Keratinocyte (primary cell): ENCODE results near the gene TCP11. TPM values are rescaled to one million over a fixed set of nuclear protein-coding genes. Genes with fewer than 3 reads are reported as not detected.

Experiments
- DNase-seq: peaks from one replicate; pipeline ENCODE4 v3.0.0-alpha.2; 2011; ENCODE audit warnings: low read depth, missing footprints, low spot score
- FAIRE-seq: peaks from 2 replicates; lab custom pipeline; 2011; peaks lifted over from hg19 to GRCh38; lab: Jason Lieb, UNC
- H2AFZ ChIP-seq: 2 replicates; pipeline ENCODE4 v1.6.0; 2012; ENCODE audit warnings: low read length, control low read depth, inconsistent platforms; ENCODE audit not compliant: control insufficient read depth
- H3K27ac ChIP-seq: 2 replicates; pipeline ENCODE4 v1.5.1; 2011; ENCODE audit warnings: low read length; ENCODE audit not compliant: control insufficient read depth, insufficient read depth
- H3K27me3 ChIP-seq: 3 replicates; pipeline ENCODE4 v1.6.0; 2011; ENCODE audit warnings: low read length; ENCODE audit not compliant: control insufficient read depth, insufficient read depth; ENCODE audit errors: extremely low read depth
- H3K36me3 ChIP-seq, 2 experiments: 2 replicates in 1 of 2; 3 replicates in 1 of 2; pipeline ENCODE4 v1.5.1; 2011; ENCODE audit warnings: low read length in 2 of 2, mild to moderate bottlenecking in 1 of 2; ENCODE audit not compliant: control insufficient read depth in 2 of 2, insufficient read depth in 2 of 2; ENCODE audit errors: extremely low read depth in 1 of 2
- H3K4me1 ChIP-seq: 3 replicates; pipeline ENCODE4 v1.5.1; 2011; ENCODE audit warnings: low read length; ENCODE audit not compliant: control insufficient read depth, insufficient read depth; ENCODE audit errors: extremely low read depth
- H3K4me2 ChIP-seq: 3 replicates; pipeline ENCODE4 v1.6.0; 2011; ENCODE audit warnings: low read depth, low read length; ENCODE audit not compliant: control insufficient read depth, insufficient read depth; ENCODE audit errors: extremely low read depth
- H3K4me3 ChIP-seq, 3 experiments: fragments of 200-600 bp in 1 of 3; sonication (generic) in 1 of 3; 2 replicates in 2 of 3; 3 replicates in 1 of 3; pipeline ENCODE4 v1.5.1; 2011 to 2016; ENCODE audit warnings: low read length in 3 of 3, mild to moderate bottlenecking in 3 of 3, control low read depth in 2 of 3, inconsistent platforms in 1 of 3, low read depth in 1 of 3, mixed read lengths in 1 of 3, mixed run types in 1 of 3, moderate library complexity in 1 of 3; ENCODE audit not compliant: control insufficient read depth in 2 of 3, insufficient read depth in 2 of 3; ENCODE audit errors: extremely low read depth in 1 of 3
- H3K79me2 ChIP-seq: 2 replicates; pipeline ENCODE4 v1.6.0; 2012; ENCODE audit warnings: low read length; ENCODE audit not compliant: control insufficient read depth, insufficient read depth
- H3K9ac ChIP-seq: 3 replicates; pipeline ENCODE4 v1.6.0; 2011; ENCODE audit warnings: low read length; ENCODE audit not compliant: control insufficient read depth, insufficient read depth; ENCODE audit errors: extremely low read depth
- H3K9me1 ChIP-seq: 3 replicates; pipeline ENCODE4 v1.6.0; 2011; ENCODE audit warnings: low read length; ENCODE audit not compliant: control insufficient read depth, insufficient read depth; ENCODE audit errors: extremely low read depth
- H3K9me3 ChIP-seq: 2 replicates; pipeline ENCODE4 v1.5.1; 2012; ENCODE audit warnings: low read depth, low read length; ENCODE audit not compliant: control insufficient read depth
- H4K20me1 ChIP-seq: 3 replicates; pipeline ENCODE4 v1.6.0; 2011; ENCODE audit warnings: low read length; ENCODE audit not compliant: control insufficient read depth, insufficient read depth; ENCODE audit errors: extremely low read depth
- CTCF ChIP-seq, 3 experiments: IDR thresholded peaks in 1 of 3; conservative IDR thresholded peaks in 1 of 3; optimal IDR thresholded peaks in 1 of 3; 2 replicates in 2 of 3; 3 replicates in 1 of 3; pipeline versions ENCODE3 to v1.5.1; 2011; ENCODE audit warnings: low read length in 3 of 3, mild to moderate bottlenecking in 3 of 3, moderate library complexity in 2 of 3, control low read depth in 1 of 3, inconsistent platforms in 1 of 3; ENCODE audit not compliant: insufficient read depth in 2 of 3; ENCODE audit errors: extremely low read depth in 1 of 3
- EZH2 ChIP-seq: IDR thresholded peaks from one replicate; pipeline ENCODE4 v1.6.1; 2012; ENCODE audit warnings: inconsistent platforms, mild to moderate bottlenecking, low read length, moderate library complexity
- dilution Hi-C: fragments of 300-500 bp; cut with MboI; formaldehyde crosslinking; loops from one replicate; pipeline ENCODE4 v1.7.0; 2020; ENCODE audit warnings: low sequenced_read_pairs; ENCODE audit not compliant: extremely low pct_ligation_motif_present
- polyA plus RNA-seq, 5 experiments: library from polyadenylated mRNA; depleted of rRNA in 3 of 5; stranded (reverse) in 3 of 5; stranded (forward) in 1 of 5; unstranded in 1 of 5; fragments of >200 nt; gene quantifications; 1 replicate in 1 of 5; 2 replicates in 3 of 5; 3 replicates in 1 of 5; pipeline versions ENCODE4 v1.2.1 to v1.2.3, GENCODE V29; 2011 to 2012; ENCODE audit warnings: missing spikeins in 2 of 5, low read depth in 1 of 5, low replicate concordance in 1 of 5

The TCP11 gene
- polyA plus RNA-seq, 1 donor (not counting 4 experiments of a cell fraction or from before 2014, with no cell fraction given) = not detected

GRCh38 chr6:35079311-35080000 is 61.7 kb downstream of the TCP11 start:
- no peak for TF ChIP-seq CTCF (optimal IDR thresholded peaks at IDR 0.05 in 1 of 3, IDR thresholded peaks at IDR 0.05 in 1 of 3, conservative IDR thresholded peaks at IDR 0.05 in 1 of 3; ENCODE audit: extremely low read depth in 1 of 3, insufficient read depth in 2 of 3, low read length in 3 of 3)
- no peak for TF ChIP-seq EZH2
- Histone ChIP-seq H3K36me3 (peaks cover 6 to 8% of the 10 kb centered on the region in 2 experiments), H3K4me1 (peaks cover 60% of the 10 kb centered on the region), H3K9me1 (peaks cover 2% of the 10 kb centered on the region), H3K4me3 (no peak overlapping the region), H4K20me1 (no peaks in the 10 kb centered on the region), H3K9me3 (no peaks in the 10 kb centered on the region), H3K27ac (peak overlapping the region; percentile 85), H3K4me2 (no peak overlapping the region), H3K79me2 (no peaks in the 10 kb centered on the region), H3K9ac (no peak overlapping the region), H2AFZ (no peak overlapping the region), H3K27me3 (no peaks in the 10 kb centered on the region)
- DNase-seq = no peak
- FAIRE-seq = no peak
- dilution Hi-C loops = no loop called here

- peaks cover 2% of the 10 kb centered on the region for H3K9me1 ChIP-seq
- H3K4me3 ChIP-seq = no peak overlapping the region
- dilution Hi-C loops = no loop called here
- H2AFZ ChIP-seq = no peak overlapping the region
- no peak overlapping the region for H3K27ac ChIP-seq
- H3K4me2 ChIP-seq = no peak overlapping the region
- peaks cover 6 to 8% of the 10 kb centered on the region in 2 experiments for H3K36me3 ChIP-seq
- DNase-seq (no peak), FAIRE-seq (no peak)
- no peaks in the 10 kb centered on the region for H4K20me1 ChIP-seq
- peaks cover 55% of the 10 kb centered on the region for H3K4me1 ChIP-seq
- H3K79me2 ChIP-seq = no peaks in the 10 kb centered on the region
- no peaks in the 10 kb centered on the region for H3K27me3 ChIP-seq
- H3K9ac ChIP-seq = no peak overlapping the region
- TF ChIP-seq CTCF (optimal IDR thresholded peaks at IDR 0.05 in 1 of 3, IDR thresholded peaks at IDR 0.05 in 1 of 3, conservative IDR thresholded peaks at IDR 0.05 in 1 of 3; ENCODE audit: extremely low read depth in 1 of 3, insufficient read depth in 2 of 3, low read length in 3 of 3) (no peak), EZH2 (no peak)
- no peaks in the 10 kb centered on the region for H3K9me3 ChIP-seq
Observed at GRCh38 chr6:35078896-35079295, 62.2 kb downstream of the TCP11 start.
